Skin epidermis (tissue), 12 donors: ENCODE measurements around the gene PDE1C.

Experiments used
- H3K27ac ChIP-seq, 21 experiments: fragments of 200-600 bp; sonication (generic) in 11 of 21; one replicate each; pipeline ENCODE4 v1.5.0; 2020; ENCODE audit warnings: mild to moderate bottlenecking in 3 of 21, inconsistent platforms in 2 of 21, moderate library complexity in 2 of 21
- H3K4me3 ChIP-seq, 7 experiments: fragments of 200-600 bp; sonication (generic) in 2 of 7; one replicate each; pipeline ENCODE4 v1.5.0; 2020; ENCODE audit warnings: inconsistent platforms in 2 of 7, mild to moderate bottlenecking in 2 of 7, moderate library complexity in 1 of 7

The PDE1C gene

GRCh38 chr7:31957090-31957720, 113.0 kb downstream of the PDE1C start:
- no peak overlapping the region for H3K27ac ChIP-seq
- no peak overlapping the region for H3K4me3 ChIP-seq

GRCh38 chr7:31955641-31956040, 114.6 kb downstream of the PDE1C start:
- H3K27ac ChIP-seq = no peak overlapping the region
- no peak overlapping the region for H3K4me3 ChIP-seq

GRCh38 chr7:31955021-31955420, 115.2 kb downstream of the PDE1C start:
- H3K27ac ChIP-seq = no peak overlapping the region
- H3K4me3 ChIP-seq = no peak overlapping the region

- H3K4me3 ChIP-seq = no peak overlapping the region
- H3K27ac ChIP-seq = no peak overlapping the region
These were observed 115.7 kb downstream of the PDE1C start for GRCh38 chr7:31954500-31954899.

GRCh38 chr7:31953432-31953831, 116.8 kb downstream of the PDE1C start:
- Histone ChIP-seq H3K4me3 (no peak overlapping the region), H3K27ac (no peak overlapping the region)

- Histone ChIP-seq H3K27ac (no peak overlapping the region), H3K4me3 (no peak overlapping the region)
These were observed 120.0 kb downstream of the PDE1C start for GRCh38 chr7:31950091-31950755.

- no peak overlapping the region for H3K4me3 ChIP-seq
- no peak overlapping the region for H3K27ac ChIP-seq
These were observed 122.2 kb downstream of the PDE1C start for GRCh38 chr7:31948029-31948428.

GRCh38 chr7:31940167-31940566, 130.0 kb downstream of the PDE1C start:
- Histone ChIP-seq H3K27ac (no peak overlapping the region), H3K4me3 (no peak overlapping the region)

GRCh38 chr7:31939076-31939475, 131.1 kb downstream of the PDE1C start:
- no peak overlapping the region for H3K27ac ChIP-seq
- H3K4me3 ChIP-seq = no peak overlapping the region

- H3K4me3 ChIP-seq = no peak overlapping the region
- no peak overlapping the region for H3K27ac ChIP-seq
These were observed 131.6 kb downstream of the PDE1C start for GRCh38 chr7:31938650-31939049.

- Histone ChIP-seq H3K4me3 (no peak overlapping the region), H3K27ac (no peak overlapping the region)
These were observed 132.2 kb downstream of the PDE1C start for GRCh38 chr7:31937982-31938381.

- Histone ChIP-seq H3K27ac (no peak overlapping the region), H3K4me3 (no peak overlapping the region)
These were observed 134.8 kb downstream of the PDE1C start for GRCh38 chr7:31935124-31936054.

GRCh38 chr7:31934551-31934950, 135.7 kb downstream of the PDE1C start:
- H3K4me3 ChIP-seq = no peak overlapping the region
- no peak overlapping the region for H3K27ac ChIP-seq

- no peak overlapping the region for H3K4me3 ChIP-seq
- H3K27ac ChIP-seq = no peak overlapping the region
These were observed 136.7 kb downstream of the PDE1C start for GRCh38 chr7:31933481-31933880.

GRCh38 chr7:31926991-31927584, 143.1 kb downstream of the PDE1C start:
- H3K4me3 ChIP-seq = no peak overlapping the region
- no peak overlapping the region for H3K27ac ChIP-seq

GRCh38 chr7:31925753-31926454, 144.3 kb downstream of the PDE1C start:
- H3K4me3 ChIP-seq = no peak overlapping the region
- no peak overlapping the region for H3K27ac ChIP-seq

- no peak overlapping the region for H3K4me3 ChIP-seq
- H3K27ac ChIP-seq = no peak overlapping the region
These were observed 146.0 kb downstream of the PDE1C start for GRCh38 chr7:31924251-31924650.

GRCh38 chr7:31922848-31923247, 147.4 kb downstream of the PDE1C start:
- Histone ChIP-seq H3K4me3 (no peak overlapping the region), H3K27ac (no peak overlapping the region)

- H3K27ac ChIP-seq = no peak overlapping the region
- H3K4me3 ChIP-seq = no peak overlapping the region
These were observed 149.2 kb downstream of the PDE1C start for GRCh38 chr7:31921047-31921446.
